Smooth muscle cell (in vitro differentiated cells): ENCODE data around the gene CUEDC2. TPM values are rescaled to one million over a fixed set of nuclear protein-coding genes. Genes with fewer than 3 reads are reported as not detected.

Experiments used
- DNase-seq: peaks from one replicate; lab custom pipeline; 2025; ENCODE audit not compliant: unreplicated experiment; lab: John Stamatoyannopoulos, UW
- H2AFZ ChIP-seq: fragments of 200-600 bp; sonication (generic); 2 replicates; pipeline ENCODE4 v1.6.0; 2016; ENCODE audit warnings: antibody characterized with exemption, low read depth, mild to moderate bottlenecking
- H3F3A ChIP-seq: fragments of 200-600 bp; sonication (generic); 2 replicates; pipeline ENCODE4 v1.6.0; 2017; ENCODE audit warnings: antibody characterized with exemption, low read depth
- H3K27ac ChIP-seq: fragments of 200-600 bp; sonication (generic); 2 replicates; pipeline ENCODE4 v1.5.1; 2016; ENCODE audit warnings: low read depth, mild to moderate bottlenecking
- H3K27me3 ChIP-seq: fragments of 200-600 bp; sonication (generic); 2 replicates; pipeline ENCODE4 v1.6.1; 2016; ENCODE audit warnings: low read depth, mild to moderate bottlenecking
- H3K36me3 ChIP-seq: fragments of 200-600 bp; sonication (generic); 2 replicates; pipeline ENCODE4 v1.5.1; 2016; ENCODE audit warnings: low read depth
- H3K4me1 ChIP-seq: fragments of 200-600 bp; sonication (generic); 2 replicates; pipeline ENCODE4 v1.5.1; 2016; ENCODE audit warnings: low read depth
- H3K4me2 ChIP-seq: fragments of 200-600 bp; sonication (generic); 2 replicates; pipeline ENCODE4 v1.6.0; 2016; ENCODE audit warnings: mild to moderate bottlenecking
- H3K4me3 ChIP-seq: fragments of 200-600 bp; sonication (generic); 2 replicates; pipeline ENCODE4 v1.5.1; 2016; ENCODE audit warnings: mild to moderate bottlenecking
- H3K79me2 ChIP-seq: fragments of 200-600 bp; sonication (generic); 2 replicates; pipeline ENCODE4 v1.6.0; 2016; ENCODE audit warnings: low read depth, mild to moderate bottlenecking
- H3K9ac ChIP-seq: fragments of 200-600 bp; sonication (generic); 2 replicates; pipeline ENCODE4 v1.6.0; 2016; ENCODE audit warnings: low read depth
- H3K9me3 ChIP-seq: fragments of 200-600 bp; sonication (generic); replicated peaks from 2 replicates; pipeline ENCODE4 v1.5.1; 2016; ENCODE audit warnings: low read depth
- H4K20me1 ChIP-seq: fragments of 200-600 bp; sonication (generic); 2 replicates; pipeline ENCODE4 v1.6.0; 2016; ENCODE audit warnings: low read depth
- CTCF ChIP-seq: fragments of 200-600 bp; sonication (generic); IDR thresholded peaks from 2 replicates; pipeline ENCODE4 v1.5.1; 2017; ENCODE audit warnings: borderline replicate concordance, mild to moderate bottlenecking, antibody characterized with exemption; ENCODE audit not compliant: insufficient read depth, poor library complexity, severe bottlenecking
- WGBS: methylation state at CpG from one replicate; pipeline ENCODE4 v1.1.7; 2016; ENCODE audit warnings: low lambda C conversion rate; 5-methylcytosine and 5-hydroxymethylcytosine counted together
- polyA plus RNA-seq: library from polyadenylated mRNA; unstranded; fragments of >200 nt; fragmentation: Nextera tagmentation; extraction: Ambion mirVana; gene quantifications from 2 replicates; pipeline ENCODE4 v1.2.1, GENCODE V29; 2016
- total RNA-seq: library from RNA; depleted of rRNA; stranded (reverse); fragments of >200 nt; gene quantifications from 2 replicates; pipeline ENCODE4 v1.2.3, GENCODE V29; 2014

Gene CUEDC2
- total RNA-seq (24.7 and 40.9 TPM in 2 replicates), polyA plus RNA-seq (111 and 112 TPM in 2 replicates)

- Histone ChIP-seq H3K4me2 (peak within 1 kb of the TSS; percentile 100), H3K4me3 (peak within 1 kb of the TSS; percentile 97), H3K4me1 (peaks cover 23% of the 10 kb centered on the region), H3F3A (no peaks in the 10 kb centered on the region), H3K9me3 (no peaks in the 10 kb centered on the region), H3K27me3 (no peaks in the 10 kb centered on the region), H3K9ac (peak within 1 kb of the TSS; percentile 89), H4K20me1 (no peaks in the 10 kb centered on the region), H3K79me2 (peaks cover 11% of the 10 kb centered on the region), H3K36me3 (no peaks in the 10 kb centered on the region), H2AFZ (peak within 1 kb of the TSS; percentile 97), H3K27ac (peak within 1 kb of the TSS; percentile 59)
- TF ChIP-seq CTCF: no peak
- WGBS: under 1% methylated on average over 46 of the region's 52 CpGs
- peak; percentile 79 for DNase-seq
Observed at GRCh38 chr10:102432162-102432950, at the start of gene CUEDC2. Gene CUEDC2, minus strand, starts transcription at chr10:102432574. Its CDS starts 7,386 bp downstream, at chr10:102425188.

GRCh38 chr10:102480396-102480795, 48.0 kb upstream of the CUEDC2 start:
- WGBS: 96% methylated on average over 7 of the region's 9 CpGs
- Histone ChIP-seq H3K4me2 (no peak overlapping the region), H2AFZ (no peak overlapping the region), H3K4me3 (no peak overlapping the region), H3K4me1 (no peaks in the 10 kb centered on the region), H3K36me3 (peaks cover 7% of the 10 kb centered on the region), H3K9ac (no peak overlapping the region), H3F3A (peaks cover 13% of the 10 kb centered on the region), H3K27me3 (no peaks in the 10 kb centered on the region), H4K20me1 (peaks cover 16% of the 10 kb centered on the region), H3K27ac (no peak overlapping the region), H3K9me3 (no peaks in the 10 kb centered on the region), H3K79me2 (no peaks in the 10 kb centered on the region)
- no peak for TF ChIP-seq CTCF
- no peak for DNase-seq

GRCh38 chr10:102479651-102480050, 47.3 kb upstream of the CUEDC2 start:
- no peak for TF ChIP-seq CTCF
- peaks cover 13% of the 10 kb centered on the region for H4K20me1 ChIP-seq
- H3K4me2 ChIP-seq: no peak overlapping the region

More at GRCh38 chr10:102479651-102480050, 47.3 kb upstream of the CUEDC2 start:
- no peaks in the 10 kb centered on the region for H3K79me2 ChIP-seq
- H3K4me3 ChIP-seq: no peak overlapping the region
- H3K4me1 ChIP-seq: no peaks in the 10 kb centered on the region
- no peak for DNase-seq
- peaks cover 13% of the 10 kb centered on the region for H3F3A ChIP-seq
- no peaks in the 10 kb centered on the region for H3K27me3 ChIP-seq
- peaks cover 7% of the 10 kb centered on the region for H3K36me3 ChIP-seq
- no peak overlapping the region for H2AFZ ChIP-seq
- no peak overlapping the region for H3K9ac ChIP-seq
- H3K9me3 ChIP-seq: no peaks in the 10 kb centered on the region
- H3K27ac ChIP-seq: no peak overlapping the region
